Prostate gland (tissue), 2 donors: ENCODE measurements around the gene ANO2. TPM values are rescaled to one million over a fixed set of nuclear protein-coding genes. Genes with fewer than 3 reads are reported as not detected.

Experiments
- DNase-seq: peaks from one replicate; pipeline ENCODE4 v3.0.0-alpha.2; 2019; ENCODE audit warnings: low spot score
- H3K27ac ChIP-seq, 2 donors: fragments of 200-600 bp; sonication (generic); 2 replicates each; pipeline ENCODE4 v1.5.1; 2017 to 2019
- H3K27me3 ChIP-seq: fragments of 200-600 bp; sonication (generic); replicated peaks from 2 replicates; pipeline ENCODE4 v1.5.1; 2019; ENCODE audit not compliant: insufficient read depth
- H3K36me3 ChIP-seq, 2 donors: fragments of 200-600 bp; sonication (generic); 1 replicate in 1 of 2; 2 replicates in 1 of 2; pipeline versions ENCODE4 v1.5.1 to v1.8.1; 2017 to 2019
- H3K4me1 ChIP-seq: fragments of 200-600 bp; sonication (generic); replicated peaks from 2 replicates; pipeline ENCODE4 v1.5.1; 2019
- H3K4me3 ChIP-seq, 2 donors: fragments of 200-600 bp; sonication (generic); 2 replicates each; pipeline ENCODE4 v1.5.1; 2017 to 2019
- H3K9me3 ChIP-seq: fragments of 200-600 bp; sonication (generic); 2 replicates; pipeline ENCODE4 v1.5.1; 2017
- CTCF ChIP-seq, 4 experiments: fragments of 200-600 bp in 2 of 4; fragments of 450-650 bp in 2 of 4; sonication (generic) in 2 of 4; IDR thresholded peaks; 1 replicate in 3 of 4; 2 replicates in 1 of 4; pipeline ENCODE4 v1.5.1; 2016 to 2019; ENCODE audit warnings: antibody characterized with exemption in 4 of 4, mild to moderate bottlenecking in 2 of 4, moderate library complexity in 2 of 4
- POLR2A ChIP-seq: fragments of 450-650 bp; IDR thresholded peaks from one replicate; pipeline ENCODE4 v1.6.1; 2016; ENCODE audit warnings: antibody characterized with exemption, mild to moderate bottlenecking
- POLR2AphosphoS5 ChIP-seq: sonication (generic); formaldehyde crosslinking; IDR thresholded peaks from one replicate; pipeline ENCODE4 v1.6.1; 2017; ENCODE audit warnings: antibody characterized with exemption
- WGBS: methylation state at CpG from one replicate; pipeline ENCODE4 v1.1.5; 2018; 5-methylcytosine and 5-hydroxymethylcytosine counted together
- intact Hi-C: fragments of 100-400 bp; cut with DNase I; formaldehyde crosslinking; loops from one replicate; pipeline ENCODE4 v1.14.2; 2022
- total RNA-seq, 2 donors: library from RNA; depleted of rRNA; stranded (reverse); fragments of >200 nt; gene quantifications; one replicate each; pipeline ENCODE4 v1.1.0, GENCODE V29; 2016

ANO2 gene
- total RNA-seq, 2 donors from 2014 or later = 0.64 to 7.0 TPM

GRCh38 chr12:5557906-5558305 lies 387.2 kb downstream of the ANO2 start:
- Histone ChIP-seq H3K27ac (no peak overlapping the region), H3K9me3 (no peaks in the 10 kb centered on the region), H3K36me3 (no peaks in the 10 kb centered on the region), H3K27me3 (no peaks in the 10 kb centered on the region), H3K4me3 (no peak overlapping the region), H3K4me1 (no peaks in the 10 kb centered on the region)
- 19% methylated on average over 4 of the region's 4 CpGs for WGBS
- no peak for DNase-seq
- TF ChIP-seq CTCF (IDR thresholded peaks at IDR 0.05) (no peak), POLR2A (no peak), POLR2AphosphoS5 (no peak)
- intact Hi-C loops = no loop called here

DNA sequence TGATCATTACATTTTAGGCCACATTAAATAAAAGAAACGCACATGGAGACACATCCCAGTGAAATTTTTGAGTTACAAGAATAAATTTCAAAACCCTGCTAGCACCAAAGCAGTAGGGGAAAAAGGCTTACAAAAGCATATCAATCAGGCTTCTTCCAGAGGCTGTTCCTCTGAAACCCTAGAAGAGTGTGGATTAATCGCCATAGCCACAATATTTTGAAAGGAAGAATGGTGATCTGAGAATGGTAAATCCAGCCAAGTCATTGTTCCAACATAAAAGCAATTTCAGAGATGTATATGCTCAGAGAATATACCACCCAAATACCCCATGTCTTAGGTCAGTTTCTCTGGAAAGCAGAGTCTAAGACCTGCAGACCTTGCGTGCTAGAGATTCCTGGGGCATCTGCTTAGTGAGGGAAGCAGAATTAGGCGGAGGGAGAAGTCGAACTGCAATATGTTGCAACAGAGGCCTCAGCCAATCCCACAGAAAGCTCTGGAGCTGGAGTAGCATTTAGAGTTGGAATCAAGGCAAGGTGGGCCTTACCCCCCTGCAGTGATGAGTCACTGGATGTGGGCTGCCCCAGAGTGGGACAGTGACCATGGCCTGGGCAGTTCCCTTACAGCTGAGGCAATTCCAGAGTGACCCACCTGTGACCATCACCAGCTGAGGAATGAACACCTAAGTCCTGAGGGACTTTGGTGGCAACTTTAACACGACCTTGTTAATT lies 387.9 kb downstream of the ANO2 start:
- H3K4me3 ChIP-seq = no peak overlapping the region
- H3K9me3 ChIP-seq = no peaks in the 10 kb centered on the region
- H3K36me3 ChIP-seq = no peaks in the 10 kb centered on the region
- no peak for DNase-seq
- 90% methylated on average over 6 of the region's 6 CpGs for WGBS
- H3K27me3 ChIP-seq = no peaks in the 10 kb centered on the region
- intact Hi-C loops = no loop called here
- no peak overlapping the region for H3K27ac ChIP-seq
- no peak for TF ChIP-seq POLR2AphosphoS5
- TF ChIP-seq POLR2A = no peak
- TF ChIP-seq CTCF (IDR thresholded peaks at IDR 0.05) = no peak
- no peaks in the 10 kb centered on the region for H3K4me1 ChIP-seq

- Histone ChIP-seq H3K27me3 (no peaks in the 10 kb centered on the region), H3K4me1 (no peaks in the 10 kb centered on the region), H3K27ac (no peak overlapping the region), H3K36me3 (no peaks in the 10 kb centered on the region), H3K4me3 (no peak overlapping the region), H3K9me3 (no peaks in the 10 kb centered on the region)
- 97% methylated on average over 13 of the region's 13 CpGs for WGBS
- intact Hi-C loops = no loop called here
- TF ChIP-seq POLR2AphosphoS5 = no peak
- no peak for TF ChIP-seq CTCF (IDR thresholded peaks at IDR 0.05)
- no peak for DNase-seq
Measured at GRCh38 chr12:5556033-5556614, 388.9 kb downstream of the ANO2 start.

DNA sequence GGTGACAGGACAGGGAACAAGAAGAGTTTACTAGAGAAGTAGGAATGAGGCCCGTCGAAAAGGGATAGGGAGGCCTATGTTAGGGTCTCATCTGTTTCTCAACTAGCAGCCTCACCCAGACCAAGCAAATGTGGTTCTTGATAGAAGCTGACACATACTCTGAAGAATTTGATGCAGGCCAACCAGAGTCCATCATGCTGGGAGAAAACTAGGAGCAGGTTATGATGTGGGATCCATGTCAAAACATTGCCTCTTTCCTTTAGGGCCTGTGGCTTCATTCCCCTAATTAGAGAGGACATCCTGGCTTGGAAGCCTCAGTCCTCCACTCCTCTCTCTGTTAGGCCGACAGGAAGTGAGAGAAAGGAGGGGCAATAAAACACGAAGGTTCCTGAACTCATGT lies 390.3 kb downstream of the ANO2 start:
- no peak for DNase-seq
- Histone ChIP-seq H3K9me3 (no peaks in the 10 kb centered on the region), H3K4me3 (no peak overlapping the region), H3K27me3 (no peaks in the 10 kb centered on the region), H3K36me3 (no peaks in the 10 kb centered on the region), H3K4me1 (no peaks in the 10 kb centered on the region), H3K27ac (no peak overlapping the region)
- TF ChIP-seq POLR2A (no peak), POLR2AphosphoS5 (no peak), CTCF (IDR thresholded peaks at IDR 0.05) (no peak)
- intact Hi-C loops = no loop called here
- 73% methylated on average over 4 of the region's 4 CpGs for WGBS

DNA sequence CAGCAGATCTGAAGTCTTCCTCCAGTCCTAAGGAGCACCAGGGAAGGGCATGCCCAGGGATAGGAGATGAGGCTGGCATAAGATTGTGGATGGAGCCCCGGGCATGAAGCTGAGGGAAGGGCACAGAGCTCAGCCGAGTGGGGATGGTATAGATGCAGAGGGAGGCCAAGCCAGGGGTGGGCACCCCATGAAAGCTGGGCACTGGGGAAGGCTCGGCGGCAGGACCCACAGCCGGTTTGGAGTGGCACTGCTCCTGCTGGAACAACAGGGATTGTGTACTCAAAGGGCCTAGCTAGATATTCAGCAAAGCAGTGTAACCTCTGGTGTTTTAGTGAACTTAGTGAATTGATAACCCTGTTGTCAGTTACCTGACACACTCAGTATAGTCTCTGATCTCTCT lies 396.0 kb downstream of the ANO2 start:
- no peak for TF ChIP-seq CTCF (IDR thresholded peaks at IDR 0.05)
- no peak overlapping the region for H3K4me3 ChIP-seq
- H3K4me1 ChIP-seq = no peaks in the 10 kb centered on the region
- H3K27ac ChIP-seq = no peak overlapping the region
- intact Hi-C loops = no loop called here
- WGBS = 84% methylated on average over 5 of the region's 5 CpGs
- H3K36me3 ChIP-seq = no peaks in the 10 kb centered on the region
- DNase-seq = no peak
- H3K9me3 ChIP-seq = no peaks in the 10 kb centered on the region
- no peaks in the 10 kb centered on the region for H3K27me3 ChIP-seq
